Breast epithelium (tissue), 3 donors: ENCODE results near the gene CCNG1.

Source experiments
- CTCF ChIP-seq, 3 donors: fragments of 450-650 bp; IDR thresholded peaks; one replicate each; pipeline ENCODE4 v1.5.1; 2016 to 2017; ENCODE audit warnings: antibody characterized with exemption in 3 of 3, mild to moderate bottlenecking in 3 of 3, moderate library complexity in 3 of 3
- POLR2A ChIP-seq: fragments of 450-650 bp; IDR thresholded peaks from one replicate; pipeline ENCODE4 v1.6.1; 2016; ENCODE audit warnings: antibody characterized with exemption, mild to moderate bottlenecking, moderate library complexity

- TF ChIP-seq CTCF (IDR thresholded peaks at IDR 0.05) (no peak), POLR2A (no peak)
These were observed 9.8 kb downstream of the CCNG1 start for GRCh38 chr5:163447191-163447590.
